Progenitor cell of endocrine pancreas (in vitro differentiated cells): ENCODE measurements around the gene SAP30BP. TPM values are rescaled to one million over a fixed set of nuclear protein-coding genes. Genes with fewer than 3 reads are reported as not detected.

ENCODE experiments used
- DNase-seq: peaks from one replicate; pipeline ENCODE4 v3.0.0; 2021; ENCODE audit warnings: low spot score; ENCODE audit not compliant: unreplicated experiment
- H3K27ac Mint-ChIP-seq: 2 replicates; pipeline ENCODE4 v1.8.0; 2021; ENCODE audit warnings: mild to moderate bottlenecking, moderate library complexity, mixed read lengths
- H3K27me3 Mint-ChIP-seq: 2 replicates; pipeline ENCODE4 v1.8.0; 2021; ENCODE audit warnings: mixed read lengths
- H3K36me3 Mint-ChIP-seq: 2 replicates; pipeline ENCODE4 v1.8.0; 2022; ENCODE audit warnings: mixed read lengths; ENCODE audit not compliant: insufficient read depth
- H3K4me1 Mint-ChIP-seq: 2 replicates; pipeline ENCODE4 v1.8.0; 2021; ENCODE audit warnings: low read depth, mixed read lengths
- H3K4me3 Mint-ChIP-seq: 2 replicates; pipeline ENCODE4 v1.8.0; 2021; ENCODE audit warnings: low read depth, mild to moderate bottlenecking, moderate library complexity, mixed read lengths
- H3K9me3 Mint-ChIP-seq: 2 replicates; pipeline ENCODE4 v1.8.0; 2021; ENCODE audit warnings: low read depth, mixed read lengths
- CTCF ChIP-seq: fragments of 200-600 bp; sonication (generic); IDR thresholded peaks from one replicate; pipeline ENCODE4 v1.5.0; 2021; ENCODE audit warnings: antibody characterized with exemption, mild to moderate bottlenecking; ENCODE audit not compliant: unreplicated experiment
- total RNA-seq: library from RNA; stranded (reverse); gene quantifications from 2 replicates; pipeline ENCODE4 v1.2.1, GENCODE V29; 2021

The SAP30BP gene
- total RNA-seq, 1 donor from 2014 or later: 102 TPM

- TF ChIP-seq CTCF: no peak
- DNase-seq: no peak
- Mint-ChIP-seq H3K4me1 (no peaks in the 10 kb centered on the region), H3K4me3 (no peak overlapping the region), H3K27ac (no peak overlapping the region), H3K9me3 (no peaks in the 10 kb centered on the region), H3K27me3 (no peaks in the 10 kb centered on the region), H3K36me3 (peaks cover 5% of the 10 kb centered on the region)
Measured at GRCh38 chr17:75622771-75623273, 44.3 kb upstream of the SAP30BP start.

GRCh38 chr17:75623386-75623785 is 43.8 kb upstream of the SAP30BP start:
- no peaks in the 10 kb centered on the region for H3K27me3 Mint-ChIP-seq
- H3K27ac Mint-ChIP-seq: no peak overlapping the region
- H3K9me3 Mint-ChIP-seq: no peaks in the 10 kb centered on the region
- no peak for TF ChIP-seq CTCF
- peaks cover 5% of the 10 kb centered on the region for H3K36me3 Mint-ChIP-seq
- no peak overlapping the region for H3K4me3 Mint-ChIP-seq
- DNase-seq: no peak
- no peaks in the 10 kb centered on the region for H3K4me1 Mint-ChIP-seq

GRCh38 chr17:75624021-75624420 is 43.1 kb upstream of the SAP30BP start:
- peaks cover 5% of the 10 kb centered on the region for H3K36me3 Mint-ChIP-seq
- no peaks in the 10 kb centered on the region for H3K27me3 Mint-ChIP-seq
- no peak for TF ChIP-seq CTCF
- H3K9me3 Mint-ChIP-seq: no peaks in the 10 kb centered on the region
- no peak for DNase-seq
- no peak overlapping the region for H3K4me3 Mint-ChIP-seq
- no peak overlapping the region for H3K27ac Mint-ChIP-seq
- H3K4me1 Mint-ChIP-seq: no peaks in the 10 kb centered on the region

- no peak for DNase-seq
- H3K27ac Mint-ChIP-seq: no peak overlapping the region
- no peaks in the 10 kb centered on the region for H3K9me3 Mint-ChIP-seq
- TF ChIP-seq CTCF: no peak
- no peaks in the 10 kb centered on the region for H3K27me3 Mint-ChIP-seq
- no peak overlapping the region for H3K4me3 Mint-ChIP-seq
- no peaks in the 10 kb centered on the region for H3K4me1 Mint-ChIP-seq
- H3K36me3 Mint-ChIP-seq: peaks cover 3% of the 10 kb centered on the region
Measured at GRCh38 chr17:75624714-75625345, 42.3 kb upstream of the SAP30BP start.

- no peaks in the 10 kb centered on the region for H3K9me3 Mint-ChIP-seq
- H3K4me3 Mint-ChIP-seq: no peak overlapping the region
- no peaks in the 10 kb centered on the region for H3K27me3 Mint-ChIP-seq
- DNase-seq: peak; percentile 54
- peak overlapping the region; percentile 74 for H3K27ac Mint-ChIP-seq
- no peaks in the 10 kb centered on the region for H3K4me1 Mint-ChIP-seq
- peaks cover 3% of the 10 kb centered on the region for H3K36me3 Mint-ChIP-seq
- TF ChIP-seq CTCF: peak; percentile 73
Measured at GRCh38 chr17:75625813-75626486, 41.2 kb upstream of the SAP30BP start.
